Loucy (cell line): ENCODE data around the gene FANCM.

Experiments
- EZH2phosphoT487 ChIP-seq: fragments of 200-600 bp; IDR thresholded peaks from 2 replicates; pipeline ENCODE4 v1.6.1; 2018; ENCODE audit warnings: antibody characterized with exemption, mild to moderate bottlenecking, moderate library complexity, borderline replicate concordance
- TF ChIP-seq, protein P1 (sequence below): fragments of 200-600 bp; sonication (generic); conservative IDR thresholded peaks from 2 replicates; pipeline ENCODE4 v1.5.1; 2014; ENCODE audit warnings: mild to moderate bottlenecking, antibody characterized with exemption, low read length

DNA sequence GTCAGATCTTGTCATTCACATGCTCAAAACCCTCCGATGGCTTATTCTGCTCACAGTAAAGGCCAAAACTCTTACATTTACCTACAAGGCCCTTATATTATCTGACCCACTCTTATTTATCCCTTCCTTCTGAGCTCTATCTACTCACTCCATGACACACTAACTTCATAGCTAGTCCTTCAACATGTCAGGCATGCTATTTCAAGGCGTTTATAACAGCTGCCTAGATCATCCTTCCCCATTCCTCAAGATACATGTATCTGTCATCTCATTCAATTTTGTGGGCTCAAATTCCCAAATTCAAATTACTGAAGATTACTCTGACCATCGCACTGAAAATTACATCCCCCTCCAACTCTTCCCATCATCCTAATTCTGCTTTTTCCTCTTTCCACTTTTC lies 110.4 kb downstream of the FANCM start:
- TF ChIP-seq, protein P1, sequence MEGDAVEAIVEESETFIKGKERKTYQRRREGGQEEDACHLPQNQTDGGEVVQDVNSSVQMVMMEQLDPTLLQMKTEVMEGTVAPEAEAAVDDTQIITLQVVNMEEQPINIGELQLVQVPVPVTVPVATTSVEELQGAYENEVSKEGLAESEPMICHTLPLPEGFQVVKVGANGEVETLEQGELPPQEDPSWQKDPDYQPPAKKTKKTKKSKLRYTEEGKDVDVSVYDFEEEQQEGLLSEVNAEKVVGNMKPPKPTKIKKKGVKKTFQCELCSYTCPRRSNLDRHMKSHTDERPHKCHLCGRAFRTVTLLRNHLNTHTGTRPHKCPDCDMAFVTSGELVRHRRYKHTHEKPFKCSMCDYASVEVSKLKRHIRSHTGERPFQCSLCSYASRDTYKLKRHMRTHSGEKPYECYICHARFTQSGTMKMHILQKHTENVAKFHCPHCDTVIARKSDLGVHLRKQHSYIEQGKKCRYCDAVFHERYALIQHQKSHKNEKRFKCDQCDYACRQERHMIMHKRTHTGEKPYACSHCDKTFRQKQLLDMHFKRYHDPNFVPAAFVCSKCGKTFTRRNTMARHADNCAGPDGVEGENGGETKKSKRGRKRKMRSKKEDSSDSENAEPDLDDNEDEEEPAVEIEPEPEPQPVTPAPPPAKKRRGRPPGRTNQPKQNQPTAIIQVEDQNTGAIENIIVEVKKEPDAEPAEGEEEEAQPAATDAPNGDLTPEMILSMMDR = no peak
- no peak for TF ChIP-seq EZH2phosphoT487
